ENCODE data around the gene PHETA1.
"Not testable (repeated sequence)": the region's sequence is repeated elsewhere in the genome, so short reads cannot be mapped to it uniquely, and the experiment has no call there.

DNA sequence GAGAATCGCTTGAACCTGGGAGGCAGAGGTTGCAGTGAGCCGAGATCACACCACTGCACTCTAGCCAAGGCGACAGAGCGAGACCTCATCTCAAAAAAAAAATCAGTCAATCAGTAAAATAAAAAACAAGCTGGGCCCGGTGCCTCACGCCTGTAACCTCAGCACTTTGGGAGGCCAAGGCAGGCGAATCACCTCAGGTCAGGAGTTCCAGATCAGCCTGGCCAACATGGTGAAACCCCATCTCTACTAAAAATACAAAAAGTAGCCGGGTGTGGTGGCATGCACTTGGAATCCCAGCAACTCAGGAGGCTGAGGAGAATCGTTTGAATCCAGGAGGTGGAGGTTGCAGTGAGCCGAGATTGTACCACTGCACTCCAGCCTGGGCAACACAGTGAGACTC is 33.6 kb downstream of the PHETA1 start:
- not testable (repeated sequence) for TF ChIP-seq EZH2 (IDR thresholded peaks at IDR 0.05; ENCODE audit: insufficient read depth, poor library complexity, severe bottlenecking); EZH2phosphoT487 (IDR thresholded peaks at IDR 0.05; ENCODE audit: insufficient read depth, low read depth)

Data from GM23248 (cell line).